GM12878 (cell line): ENCODE data around the gene PPP1R17. TPM values are rescaled to one million over a fixed set of nuclear protein-coding genes. Genes with fewer than 3 reads are reported as not detected.

ENCODE experiments used
- ATAC-seq: fragments of 200-7000 bp; cut with Tn5 transposase; 3 replicates; pipeline ENCODE4 v1.9.1; 2020; ENCODE audit warnings: mild to moderate bottlenecking, moderate library complexity
- BruUV-seq: library from RNA; stranded (reverse); fragments of 400-500 nt; replicated peaks from 2 replicates; lab custom pipeline; 2021; lab: Mats Ljungman, UMichigan
- CTCF ChIA-PET: fragments of 300-600 bp; sonication (Branson Sonifier 250); formaldehyde crosslinking; extraction: SDS; loops from one replicate; lab custom pipeline; 2021; ENCODE audit warnings: inconsistent platforms; lab: Yijun Ruan, JAX
- POLR2A ChIA-PET: fragments of 350-600 bp; formaldehyde crosslinking; extraction: SDS; loops from one replicate; lab custom pipeline; 2021; ENCODE audit warnings: inconsistent platforms; lab: Charles Lee
- RAD21 ChIA-PET: fragments of 300-600 bp; sonication (Branson Sonifier 250); formaldehyde crosslinking; loops from one replicate; lab custom pipeline; 2023; ENCODE audit warnings: antibody characterized with exemption; ENCODE audit not compliant: unreplicated experiment; lab: Charles Lee
- SMC1A ChIA-PET: fragments of 300-600 bp; sonication (Branson Sonifier 250); formaldehyde crosslinking; loops from one replicate; lab custom pipeline; 2023; ENCODE audit not compliant: unreplicated experiment, uncharacterized antibody; lab: Charles Lee
- DNase-seq: peaks from one replicate; pipeline ENCODE4 v3.0.0-alpha.2; 2011; ENCODE audit warnings: low read depth, low spot score
- FAIRE-seq: peaks from 3 replicates; lab custom pipeline; 2011; peaks lifted over from hg19 to GRCh38; lab: Jason Lieb, UNC
- H2AFZ ChIP-seq: 2 replicates; pipeline ENCODE4 v1.6.0; 2011; ENCODE audit warnings: low read depth, low read length, control low read depth; ENCODE audit not compliant: control insufficient read depth
- H3K27ac ChIP-seq: 2 replicates; pipeline ENCODE4 v1.5.1; 2011; ENCODE audit warnings: control low read depth; ENCODE audit not compliant: control insufficient read depth, insufficient read depth
- H3K27me3 ChIP-seq, 2 experiments: replicated peaks in 1 of 2; 2 replicates each; pipeline versions ENCODE4 v1.6.0 to v1.6.1; 2011; ENCODE audit warnings: low read length in 1 of 2; ENCODE audit not compliant: control insufficient read depth in 2 of 2, insufficient read depth in 2 of 2
- H3K36me3 ChIP-seq, 2 experiments: 2 replicates each; pipeline ENCODE4 v1.5.1; 2011; ENCODE audit warnings: low read length in 1 of 2; ENCODE audit not compliant: control insufficient read depth in 2 of 2, insufficient read depth in 2 of 2
- H3K4me1 ChIP-seq: 2 replicates; pipeline ENCODE4 v1.6.1; 2011; ENCODE audit warnings: mild to moderate bottlenecking, low read length, moderate library complexity, mixed read lengths; ENCODE audit not compliant: control insufficient read depth, insufficient read depth
- H3K4me2 ChIP-seq: 2 replicates; pipeline ENCODE4 v1.6.0; 2011; ENCODE audit warnings: control low read depth; ENCODE audit not compliant: control insufficient read depth, insufficient read depth
- H3K4me3 ChIP-seq: fragments of 200-600 bp; sonication (generic); 2 replicates; pipeline ENCODE4 v1.5.1; 2016
- H3K79me2 ChIP-seq: 2 replicates; pipeline ENCODE4 v1.6.0; 2011; ENCODE audit warnings: low read length; ENCODE audit not compliant: control insufficient read depth, insufficient read depth
- H3K9ac ChIP-seq: 2 replicates; pipeline ENCODE4 v1.8.0; 2011; ENCODE audit warnings: low read length, control low read depth, mixed read lengths; ENCODE audit not compliant: control insufficient read depth, insufficient read depth
- H3K9me3 ChIP-seq: replicated peaks from 3 replicates; pipeline ENCODE4 v1.5.1; 2011; ENCODE audit warnings: mild to moderate bottlenecking, low read length; ENCODE audit not compliant: control insufficient read depth, insufficient read depth
- H4K20me1 ChIP-seq: 2 replicates; pipeline ENCODE4 v1.6.0; 2011; ENCODE audit not compliant: control insufficient read depth, insufficient read depth
- BRCA1 ChIP-seq: IDR thresholded peaks from 2 replicates; pipeline ENCODE4 v1.6.1; 2011; ENCODE audit warnings: low read depth, low read length, improper control_type of control experiment
- CHD2 ChIP-seq: IDR thresholded peaks from 2 replicates; pipeline ENCODE4 v1.6.1; 2011; ENCODE audit warnings: low read depth, low read length, improper control_type of control experiment, borderline replicate concordance
- DPF2 ChIP-seq: fragments of 450-650 bp; IDR thresholded peaks from 2 replicates; pipeline ENCODE4 v1.6.1; 2017; ENCODE audit warnings: mild to moderate bottlenecking
- ESRRA ChIP-seq: IDR thresholded peaks from 2 replicates; pipeline ENCODE4 v1.6.1; 2012; ENCODE audit warnings: mild to moderate bottlenecking, low read length, improper control_type of control experiment
- HDAC2 ChIP-seq: fragments of 200-600 bp; sonication (generic); IDR thresholded peaks from 2 replicates; pipeline ENCODE4 v1.6.1; 2017
- HDAC6 ChIP-seq: fragments of 200-600 bp; sonication (generic); IDR thresholded peaks from one replicate; pipeline ENCODE4 v1.8.0; 2017; ENCODE audit warnings: antibody characterized with exemption; ENCODE audit not compliant: unreplicated experiment
- JUNB ChIP-seq: IDR thresholded peaks from 2 replicates; pipeline ENCODE4 v1.6.1; 2016; ENCODE audit warnings: antibody characterized with exemption, mild to moderate bottlenecking
- MXI1 ChIP-seq: fragments of 150-350 bp; IDR thresholded peaks from 2 replicates; pipeline ENCODE4 v1.6.1; 2011; ENCODE audit warnings: low read depth, mild to moderate bottlenecking, inconsistent platforms, low read length, improper control_type of control experiment
- STAT1 ChIP-seq: fragments of 450-650 bp; conservative IDR thresholded peaks from 2 replicates; pipeline ENCODE4 v1.6.1; 2014; ENCODE audit warnings: antibody characterized with exemption, mild to moderate bottlenecking
- YBX1 ChIP-seq: fragments of 450-650 bp; IDR thresholded peaks from 2 replicates; pipeline ENCODE4 v1.6.1; 2016; ENCODE audit warnings: antibody characterized with exemption
- WGBS: methylation state at CpG from one replicate; pipeline ENCODE4 v1.1.6; 2016; ENCODE audit warnings: low lambda C conversion rate; ENCODE audit not compliant: insufficient replicate concordance, insufficient coverage; ENCODE audit errors: missing lambda C conversion rate; 5-methylcytosine and 5-hydroxymethylcytosine counted together
- in situ Hi-C: fragments of 300-500 bp; cut with MboI; formaldehyde crosslinking; loops from 9 replicates; pipeline ENCODE4 v1.14.3; 2018; ENCODE audit warnings: mixed read lengths
- intact Hi-C: fragments of 100-400 bp; cut with micrococcal nuclease; formaldehyde crosslinking; loops from one replicate; pipeline ENCODE4 v1.14.2; 2022; ENCODE audit not compliant: unreplicated experiment
- polyA plus RNA-seq, 11 experiments: library from polyadenylated mRNA; depleted of rRNA in 4 of 11; unstranded in 6 of 11; stranded (reverse) in 5 of 11; fragments of >200 nt; fragmentation: Nextera tagmentation in 4 of 11; fragmentation: Illumina TruSeq in 1 of 11; extraction: Ambion mirVana in 4 of 11; extraction: Trizol in 1 of 11; gene quantifications; 1 replicate in 1 of 11; 2 replicates in 10 of 11; pipeline versions ENCODE4 v1.2.1 to v1.2.3, GENCODE V29; 2011 to 2016; ENCODE audit warnings: inconsistent platforms in 2 of 11, missing spikeins in 2 of 11, low read depth in 1 of 11
- total RNA-seq, 4 experiments: library from RNA; depleted of rRNA in 3 of 4; stranded (reverse); fragments of >200 nt in 3 of 4; fragmentation: Illumina TruSeq in 1 of 4; extraction: Trizol in 1 of 4; gene quantifications; 2 replicates each; pipeline versions ENCODE4 v1.2.1 to v1.2.3, GENCODE V29; 2013 to 2021
- TF ChIP-seq, protein P1 (sequence below): IDR thresholded peaks from 2 replicates; pipeline ENCODE4 v1.6.1; 2011; ENCODE audit warnings: borderline replicate concordance, low read depth, mild to moderate bottlenecking, moderate library complexity, low read length; ENCODE audit not compliant: insufficient read depth, poor library complexity, severe bottlenecking
- TF ChIP-seq, protein P2 (sequence below): fragments of 450-650 bp; IDR thresholded peaks from 2 replicates; pipeline ENCODE4 v1.6.1; 2018; ENCODE audit warnings: borderline replicate concordance, mild to moderate bottlenecking; ENCODE audit not compliant: partially characterized antibody

Gene PPP1R17
- total and polyA plus RNA-seq, 10 of the 15 experiments (the other 5 are each of a cell fraction or from before 2014, with no cell fraction given) = 0.05 to 0.28 (median 0.19) TPM; not detected in 7

DNA sequence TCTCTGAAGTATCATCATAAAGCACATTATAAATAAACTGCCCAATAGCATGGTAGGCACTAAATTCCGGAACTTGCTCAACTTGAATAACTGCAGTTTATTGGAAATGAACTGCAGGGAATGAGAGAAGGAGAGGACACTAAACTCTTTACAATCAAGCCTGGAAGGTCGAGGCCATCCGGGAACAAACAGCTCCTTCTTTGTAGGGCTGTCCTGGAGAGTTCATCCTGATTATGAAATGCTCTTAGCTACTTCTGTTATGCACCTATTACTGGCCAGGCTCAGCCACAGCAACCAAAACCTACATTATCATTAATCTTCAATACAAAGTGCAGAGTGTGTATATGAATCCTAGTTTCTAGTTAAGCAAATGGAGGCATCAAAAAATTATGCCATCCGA, 64.7 kb downstream of the PPP1R17 start:
- intact Hi-C loops = no loop called here
- FAIRE-seq (no peak), ATAC-seq (no peak), DNase-seq (no peak)
- no peaks in the 10 kb centered on the region for H3K9me3 ChIP-seq
- ChIA-PET RAD21 (no interaction called here), SMC1A (no interaction called here)
- H4K20me1 ChIP-seq = no peaks in the 10 kb centered on the region
- no peak overlapping the region for H3K9ac ChIP-seq
- no peak overlapping the region for H3K4me2 ChIP-seq
- no TSS peak for BruUV-seq
- no peaks in the 10 kb centered on the region for H3K79me2 ChIP-seq
- TF ChIP-seq STAT1 = no peak
- no peak for TF ChIP-seq DPF2
- no peak for TF ChIP-seq BRCA1
- no peak for TF ChIP-seq ESRRA
- TF ChIP-seq HDAC2 = no peak
- no peak for TF ChIP-seq CHD2
- TF ChIP-seq, protein P1, sequence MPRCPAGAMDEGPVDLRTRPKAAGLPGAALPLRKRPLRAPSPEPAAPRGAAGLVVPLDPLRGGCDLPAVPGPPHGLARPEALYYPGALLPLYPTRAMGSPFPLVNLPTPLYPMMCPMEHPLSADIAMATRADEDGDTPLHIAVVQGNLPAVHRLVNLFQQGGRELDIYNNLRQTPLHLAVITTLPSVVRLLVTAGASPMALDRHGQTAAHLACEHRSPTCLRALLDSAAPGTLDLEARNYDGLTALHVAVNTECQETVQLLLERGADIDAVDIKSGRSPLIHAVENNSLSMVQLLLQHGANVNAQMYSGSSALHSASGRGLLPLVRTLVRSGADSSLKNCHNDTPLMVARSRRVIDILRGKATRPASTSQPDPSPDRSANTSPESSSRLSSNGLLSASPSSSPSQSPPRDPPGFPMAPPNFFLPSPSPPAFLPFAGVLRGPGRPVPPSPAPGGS = no peak
- TF ChIP-seq JUNB = no peak
- TF ChIP-seq, protein P2, sequence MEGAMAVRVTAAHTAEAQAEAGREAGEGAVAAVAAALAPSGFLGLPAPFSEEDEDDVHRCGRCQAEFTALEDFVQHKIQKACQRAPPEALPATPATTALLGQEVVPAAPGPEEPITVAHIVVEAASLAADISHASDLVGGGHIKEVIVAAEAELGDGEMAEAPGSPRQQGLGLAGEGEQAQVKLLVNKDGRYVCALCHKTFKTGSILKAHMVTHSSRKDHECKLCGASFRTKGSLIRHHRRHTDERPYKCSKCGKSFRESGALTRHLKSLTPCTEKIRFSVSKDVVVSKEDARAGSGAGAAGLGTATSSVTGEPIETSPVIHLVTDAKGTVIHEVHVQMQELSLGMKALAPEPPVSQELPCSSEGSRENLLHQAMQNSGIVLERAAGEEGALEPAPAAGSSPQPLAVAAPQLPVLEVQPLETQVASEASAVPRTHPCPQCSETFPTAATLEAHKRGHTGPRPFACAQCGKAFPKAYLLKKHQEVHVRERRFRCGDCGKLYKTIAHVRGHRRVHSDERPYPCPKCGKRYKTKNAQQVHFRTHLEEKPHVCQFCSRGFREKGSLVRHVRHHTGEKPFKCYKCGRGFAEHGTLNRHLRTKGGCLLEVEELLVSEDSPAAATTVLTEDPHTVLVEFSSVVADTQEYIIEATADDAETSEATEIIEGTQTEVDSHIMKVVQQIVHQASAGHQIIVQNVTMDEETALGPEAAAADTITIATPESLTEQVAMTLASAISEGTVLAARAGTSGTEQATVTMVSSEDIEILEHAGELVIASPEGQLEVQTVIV = no peak
- TF ChIP-seq YBX1 = no peak
- no peak for TF ChIP-seq MXI1
- TF ChIP-seq HDAC6 = no peak
- TF ChIP-seq, all 136 proteins: peak for 0
- Histone ChIP-seq H3K4me1 (no peaks in the 10 kb centered on the region), H3K4me3 (no peak overlapping the region), H2AFZ (no peak overlapping the region), H3K36me3 (no peaks in the 10 kb centered on the region), H3K27ac (no peak overlapping the region), H3K27me3 (no peaks in the 10 kb centered on the region)
- ChIA-PET CTCF (interaction anchor here (1.6 kb wide), 1 partner anchor 14 kb away, joined by 3 read pairs; no protein-coding TSS in a partner anchor), POLR2A (no interaction called here)
- in situ Hi-C loops = no loop called here
- WGBS = 17% methylated on average over 4 of the region's 4 CpGs

Other genes with a start within 250 kb of the PPP1R17 start
- 0.06 TPM in 1 of 2 replicates, not detected in the other for gene ITPRID1, start 173.1 kb upstream of the PPP1R17 start, total RNA-seq (2014; rRNA removed)
- gene ITPRID1, start 173.1 kb upstream of the PPP1R17 start, total RNA-seq (2014; rRNA removed; fragmentation: Illumina TruSeq; extraction: Trizol) = not detected in 2 replicates
- not detected in 2 replicates for gene ITPRID1, start 173.1 kb upstream of the PPP1R17 start, total RNA-seq (2021)
- not detected in 2 replicates for gene ITPRID1, start 173.1 kb upstream of the PPP1R17 start, polyA plus RNA-seq (2011; rRNA removed)
- not detected in 2 replicates for gene ITPRID1, start 173.1 kb upstream of the PPP1R17 start, polyA plus RNA-seq (2014; fragmentation: Illumina TruSeq; extraction: Trizol)
- not detected for gene ITPRID1, start 173.1 kb upstream of the PPP1R17 start, polyA plus RNA-seq (2014; fragmentation: Nextera tagmentation; extraction: Ambion mirVana)
- not detected in 2 replicates for gene ITPRID1, start 173.1 kb upstream of the PPP1R17 start, polyA plus RNA-seq (2014; rRNA removed)
- not detected for gene ITPRID1, start 173.1 kb upstream of the PPP1R17 start, polyA plus RNA-seq (2016; fragmentation: Nextera tagmentation; extraction: Ambion mirVana)